H1 (cell line): ENCODE measurements around the gene LCA5L. TPM values are rescaled to one million over a fixed set of nuclear protein-coding genes. Genes with fewer than 3 reads are reported as not detected.
A peak's percentile ranks its signal among the peaks of the same experiment; 100 is the strongest.

Experiments used
- CTCF ChIA-PET: fragments of 300-600 bp; sonication (Branson Sonifier 250); formaldehyde crosslinking; loops from one replicate; lab custom pipeline; 2021; ENCODE audit not compliant: partially characterized antibody; lab: Charles Lee
- POLR2A ChIA-PET: fragments of 300-600 bp; sonication (Branson Sonifier 250); formaldehyde crosslinking; loops from one replicate; lab custom pipeline; 2021; ENCODE audit warnings: inconsistent platforms; ENCODE audit not compliant: partially characterized antibody; lab: Charles Lee
- DNase-seq, 2 experiments: peaks; one replicate each; pipeline versions ENCODE4 v3.0.0 to v3.0.0-alpha.2; 2010 to 2022; ENCODE audit warnings: low spot score in 2 of 2, low read depth in 1 of 2, mixed read lengths in 1 of 2
- FAIRE-seq: peaks from 2 replicates; lab custom pipeline; 2011; peaks lifted over from hg19 to GRCh38; lab: Jason Lieb, UNC
- H2AFZ ChIP-seq: 2 replicates; pipeline ENCODE4 v1.8.1; 2012; ENCODE audit warnings: low read length, inconsistent platforms
- H2AK5ac ChIP-seq: 2 replicates; pipeline ENCODE4 v1.6.1; 2013; ENCODE audit warnings: low read depth, low read length
- H2BK120ac ChIP-seq: replicated peaks from 2 replicates; pipeline ENCODE3; 2013; ENCODE audit warnings: low read depth, low read length, inconsistent platforms
- H2BK12ac ChIP-seq: 2 replicates; pipeline ENCODE4 v1.6.1; 2013; ENCODE audit warnings: low read depth, low read length
- H2BK15ac ChIP-seq: 2 replicates; pipeline ENCODE4 v1.6.1; 2013; ENCODE audit warnings: low read length
- H2BK20ac ChIP-seq: 2 replicates; pipeline ENCODE4 v1.6.1; 2013; ENCODE audit warnings: low read length
- H2BK5ac ChIP-seq: 2 replicates; pipeline ENCODE4 v1.6.1; 2013; ENCODE audit warnings: low read depth, low read length
- H3K14ac ChIP-seq: 2 replicates; pipeline ENCODE4 v1.6.1; 2013; ENCODE audit warnings: inconsistent platforms; ENCODE audit not compliant: insufficient read length
- H3K18ac ChIP-seq: 2 replicates; pipeline ENCODE4 v1.6.1; 2013; ENCODE audit warnings: low read length; ENCODE audit errors: extremely low read depth
- H3K23ac ChIP-seq: 2 replicates; pipeline ENCODE4 v1.6.1; 2013; ENCODE audit warnings: inconsistent platforms; ENCODE audit not compliant: insufficient read length
- H3K23me2 ChIP-seq: 2 replicates; pipeline ENCODE4 v1.6.1; 2013; ENCODE audit warnings: low read depth, low read length
- H3K27ac ChIP-seq: 2 replicates; pipeline ENCODE4 v1.6.1; 2011; ENCODE audit warnings: low read depth, low read length, inconsistent platforms
- H3K27me3 ChIP-seq, 4 experiments: replicated peaks in 1 of 4; 1 replicate in 1 of 4; 2 replicates in 3 of 4; pipeline versions ENCODE4 v1.6.1 to v1.8.1; 2011 to 2013; ENCODE audit warnings: low read length in 3 of 4, mild to moderate bottlenecking in 3 of 4, inconsistent platforms in 2 of 4, mixed read lengths in 2 of 4, moderate library complexity in 1 of 4; ENCODE audit not compliant: control insufficient read depth in 3 of 4, insufficient read depth in 3 of 4; ENCODE audit errors: extremely low read depth in 1 of 4
- H3K36me3 ChIP-seq, 4 experiments: 2 replicates each; pipeline versions ENCODE4 v1.6.1 to v1.8.1; 2011 to 2013; ENCODE audit warnings: mild to moderate bottlenecking in 4 of 4, low read length in 3 of 4, moderate library complexity in 2 of 4, control low read depth in 1 of 4, inconsistent platforms in 1 of 4; ENCODE audit not compliant: insufficient read depth in 4 of 4, control insufficient read depth in 2 of 4
- H3K4ac ChIP-seq: replicated peaks from 2 replicates; pipeline ENCODE3; 2013; ENCODE audit warnings: low read length, low read depth, mixed read lengths, inconsistent platforms; ENCODE audit not compliant: insufficient read length
- H3K4me1 ChIP-seq, 4 experiments: replicated peaks in 1 of 4; 1 replicate in 1 of 4; 2 replicates in 3 of 4; pipeline versions ENCODE4 v1.6.1 to v1.8.1; 2011 to 2013; ENCODE audit warnings: low read length in 3 of 4, inconsistent platforms in 2 of 4, mixed read lengths in 1 of 4; ENCODE audit not compliant: insufficient read depth in 4 of 4, control insufficient read depth in 3 of 4
- H3K4me2 ChIP-seq, 2 experiments: 2 replicates each; pipeline versions ENCODE4 v1.6.1 to v1.8.1; 2011 to 2013; ENCODE audit warnings: low read depth in 2 of 2, low read length in 2 of 2, control low read depth in 1 of 2, inconsistent platforms in 1 of 2, mild to moderate bottlenecking in 1 of 2; ENCODE audit not compliant: insufficient read depth in 1 of 2
- H3K4me3 ChIP-seq, 4 experiments: fragments of 200-600, 300-600 bp in 1 of 4; sonication (generic), shearing (Covaris generic), sonication (Bioruptor Twin) in 1 of 4; 2 replicates each; pipeline versions ENCODE4 v1.5.1 to v1.8.1; 2011 to 2016; ENCODE audit warnings: low read length in 4 of 4, low read depth in 3 of 4, control low read depth in 2 of 4, inconsistent platforms in 2 of 4, mild to moderate bottlenecking in 2 of 4, mixed read lengths in 1 of 4, moderate library complexity in 1 of 4; ENCODE audit not compliant: insufficient read depth in 2 of 4; ENCODE audit errors: extremely low read depth in 1 of 4
- H3K56ac ChIP-seq: replicated peaks from 2 replicates; pipeline ENCODE3; 2013; ENCODE audit warnings: low read depth, mild to moderate bottlenecking, mixed read lengths, low read length, inconsistent platforms; ENCODE audit not compliant: insufficient read length
- H3K79me1 ChIP-seq: 2 replicates; pipeline ENCODE4 v1.6.1; 2013; ENCODE audit warnings: low read depth, low read length, control low read depth
- H3K79me2 ChIP-seq, 2 experiments: 2 replicates each; pipeline versions ENCODE4 v1.6.1 to v1.8.1; 2012 to 2013; ENCODE audit warnings: low read length in 2 of 2, mild to moderate bottlenecking in 2 of 2, inconsistent platforms in 1 of 2; ENCODE audit not compliant: insufficient read depth in 2 of 2, control insufficient read depth in 1 of 2
- H3K9ac ChIP-seq, 4 experiments: replicated peaks in 1 of 4; 1 replicate in 1 of 4; 2 replicates in 3 of 4; pipeline versions ENCODE4 v1.6.1 to v1.8.1; 2011 to 2013; ENCODE audit warnings: low read depth in 3 of 4, low read length in 3 of 4, control low read depth in 2 of 4, mild to moderate bottlenecking in 2 of 4, moderate library complexity in 2 of 4, inconsistent platforms in 1 of 4; ENCODE audit errors: extremely low read depth in 1 of 4
- H3K9me3 ChIP-seq, 2 experiments: 2 replicates each; pipeline versions ENCODE4 v1.6.1 to v1.8.1; 2012 to 2013; ENCODE audit warnings: mild to moderate bottlenecking in 2 of 2, moderate library complexity in 2 of 2, control low read depth in 1 of 2, inconsistent platforms in 1 of 2, low read depth in 1 of 2, low read length in 1 of 2, mixed read lengths in 1 of 2; ENCODE audit not compliant: insufficient read depth in 2 of 2
- H4K20me1 ChIP-seq, 2 experiments: replicated peaks in 1 of 2; 2 replicates each; pipeline versions ENCODE3 to v1.8.1; 2011 to 2013; ENCODE audit warnings: inconsistent platforms in 2 of 2, low read length in 2 of 2, mild to moderate bottlenecking in 1 of 2; ENCODE audit not compliant: insufficient read depth in 2 of 2, control insufficient read depth in 1 of 2
- H4K5ac ChIP-seq: 2 replicates; pipeline ENCODE4 v1.6.1; 2013; ENCODE audit warnings: low read length, low read depth, mixed read lengths, inconsistent platforms; ENCODE audit not compliant: insufficient read length
- H4K8ac ChIP-seq: 2 replicates; pipeline ENCODE4 v1.8.0; 2013; ENCODE audit warnings: mild to moderate bottlenecking, moderate library complexity, low read length, inconsistent platforms; ENCODE audit not compliant: insufficient read depth; ENCODE audit errors: extremely low read depth
- H4K91ac ChIP-seq: replicated peaks from 2 replicates; pipeline ENCODE3; 2013; ENCODE audit warnings: low read length, mixed read lengths, inconsistent platforms; ENCODE audit not compliant: insufficient read length
- BACH1 ChIP-seq: IDR thresholded peaks from 2 replicates; pipeline ENCODE4 v1.6.1; 2012; ENCODE audit warnings: low read length, improper control_type of control experiment
- GABPA ChIP-seq: IDR thresholded peaks from 2 replicates; pipeline ENCODE4 v1.6.1; 2011; ENCODE audit warnings: mild to moderate bottlenecking, low read length, moderate library complexity, borderline replicate concordance; ENCODE audit not compliant: insufficient read depth
- RXRA ChIP-seq: IDR thresholded peaks from 2 replicates; pipeline ENCODE4 v1.6.1; 2011; ENCODE audit warnings: low read depth, mild to moderate bottlenecking, low read length, moderate library complexity; ENCODE audit not compliant: insufficient read depth
- WGBS, 2 experiments: shearing (Covaris generic) in 1 of 2; methylation state at CpG; one replicate each; pipeline versions ENCODE4 v1.1.6 to v1.1.7; 2013 to 2015; ENCODE audit warnings: low lambda C conversion rate in 2 of 2, mixed read lengths in 2 of 2, inconsistent platforms in 1 of 2, low coverage in 1 of 2, missing lambda C conversion rate in 1 of 2; ENCODE audit not compliant: insufficient replicate concordance in 2 of 2, insufficient coverage in 1 of 2, insufficient read length in 1 of 2; ENCODE audit errors: extremely low coverage in 1 of 2, missing lambda C conversion rate in 1 of 2; 5-methylcytosine and 5-hydroxymethylcytosine counted together
- polyA plus RNA-seq, 7 experiments: library from polyadenylated mRNA; depleted of rRNA in 3 of 7; stranded (reverse) in 5 of 7; unstranded in 2 of 7; fragments of >200 nt in 5 of 7; fragments of 200-250 nt in 2 of 7; gene quantifications; 1 replicate in 5 of 7; 2 replicates in 1 of 7; 4 replicates in 1 of 7; pipeline versions ENCODE4 v1.2.1 to v1.2.3, GENCODE V29; 2011 to 2013; ENCODE audit warnings: missing spikeins in 2 of 7, mixed read lengths in 2 of 7
- total RNA-seq: library from RNA; stranded (reverse); fragmentation: NEBNext Ultra II Directional; extraction: Animal tissue kit (Norgen Biotek cat#: 25700); gene quantifications from 2 replicates; pipeline ENCODE4 v1.2.1, GENCODE V29; 2021

Gene LCA5L
- total and polyA plus RNA-seq, 2 of the 8 experiments (the other 6 are each of a cell fraction or from before 2014, with no cell fraction given), result 0.11 to 0.84 TPM

DNA sequence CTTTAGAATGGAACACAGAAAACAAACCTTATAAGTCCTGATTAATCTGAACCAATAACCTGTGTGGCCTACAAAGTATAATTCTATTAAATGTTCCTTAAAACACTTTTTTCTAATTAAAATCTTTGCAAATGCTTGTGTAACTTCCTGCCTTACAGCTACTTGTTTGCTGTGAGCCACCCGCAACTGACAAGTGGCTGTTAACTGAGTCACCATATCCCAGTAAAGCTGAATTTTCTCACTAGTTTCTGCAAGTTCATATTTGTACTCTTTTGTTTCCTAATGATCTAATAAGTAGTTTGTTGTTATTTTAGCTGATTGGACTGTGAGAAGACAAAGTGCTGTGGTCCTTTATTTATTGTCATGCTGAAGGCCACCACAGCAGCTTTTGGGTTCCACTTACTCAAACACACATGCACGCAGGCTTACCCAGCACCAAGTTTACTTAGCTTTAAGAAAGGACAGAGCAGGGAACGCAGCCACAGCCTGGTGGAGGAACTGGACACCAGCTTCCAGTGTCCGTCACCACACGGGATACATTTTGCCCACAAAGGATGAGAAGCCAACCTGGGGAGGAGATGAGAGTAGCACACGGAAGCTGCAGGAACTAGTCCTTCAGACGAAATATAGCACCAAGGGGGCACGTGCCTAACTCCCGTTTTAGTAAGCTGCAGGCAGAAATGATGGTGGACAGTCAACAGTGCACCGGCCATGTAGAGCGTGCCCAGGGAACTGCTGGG, 47.8 kb downstream of the LCA5L start:
- Histone ChIP-seq H3K79me1 (no peaks in the 10 kb centered on the region), H3K23me2 (no peaks in the 10 kb centered on the region), H3K36me3 (peaks cover 0 to 23% (median 2%) of the 10 kb centered on the region in 4 experiments; a peak in 5 of 8 replicates), H3K4me1 (no peaks in the 10 kb centered on the region), H3K4me2 (no peak overlapping the region), H4K20me1 (no peaks in the 10 kb centered on the region), H4K8ac (no peak overlapping the region), H2AFZ (no peak overlapping the region), H3K4ac (no peak overlapping the region), H3K18ac (no peak overlapping the region), H3K14ac (no peak overlapping the region), H3K9me3 (no peaks in the 10 kb centered on the region), H2BK15ac (peak overlapping the region; percentile 8; the same call in 1 of the 2 replicates), H2BK120ac (no peak overlapping the region), H3K27me3 (no peaks in the 10 kb centered on the region), H3K4me3 (no peak overlapping the region), H3K23ac (no peak overlapping the region), H2BK20ac (no peak overlapping the region), H3K9ac (no peak overlapping the region), H3K79me2 (no peaks in the 10 kb centered on the region), H4K91ac (no peak overlapping the region), H3K56ac (no peak overlapping the region), H2AK5ac (no peak overlapping the region), H2BK12ac (no peak overlapping the region), H3K27ac (no peak overlapping the region), H4K5ac (no peak overlapping the region), H2BK5ac (0 out of 2 replicates have a peak overlapping the region, but pooled peaks have one; percentile 55)
- ChIA-PET CTCF (interaction anchor here (0.7 to 3.5 kb wide), 8 partner anchors 7 to 217 kb away, joined by 3 to 16 read pairs (median 4); partner anchors contain the start of genes HMGN1 and LCA5L), POLR2A (interaction anchor here (0.9 to 1.8 kb wide), 4 partner anchors 49 to 84 kb away, joined by 3 to 9 read pairs (median 4); no protein-coding TSS in a partner anchor)
- TF ChIP-seq RXRA (no peak), BACH1 (no peak), GABPA (no peak)
- 92% methylated on average over 11 of the region's 11 CpGs; no CpG with 5 or more reads in 1 of the 2 experiments for WGBS, 2 experiments
- no peak for FAIRE-seq
- DNase-seq, result no peak
